Thyroid gland (tissue), 4 donors: ENCODE results near the gene CD96.

Experiments
- CTCF ChIP-seq, 6 experiments: fragments of 200-600 bp in 3 of 6; fragments of 450-650 bp in 3 of 6; sonication (generic) in 3 of 6; IDR thresholded peaks; one replicate each; pipeline ENCODE4 v1.5.1; 2016 to 2019; ENCODE audit warnings: antibody characterized with exemption in 6 of 6, mild to moderate bottlenecking in 2 of 6, inconsistent platforms in 1 of 6, moderate library complexity in 1 of 6
- POLR2A ChIP-seq, 2 donors: fragments of 450-650 bp; IDR thresholded peaks; one replicate each; pipeline ENCODE4 v1.6.1; 2017; ENCODE audit warnings: antibody characterized with exemption in 2 of 2, mild to moderate bottlenecking in 2 of 2, moderate library complexity in 1 of 2

DNA sequence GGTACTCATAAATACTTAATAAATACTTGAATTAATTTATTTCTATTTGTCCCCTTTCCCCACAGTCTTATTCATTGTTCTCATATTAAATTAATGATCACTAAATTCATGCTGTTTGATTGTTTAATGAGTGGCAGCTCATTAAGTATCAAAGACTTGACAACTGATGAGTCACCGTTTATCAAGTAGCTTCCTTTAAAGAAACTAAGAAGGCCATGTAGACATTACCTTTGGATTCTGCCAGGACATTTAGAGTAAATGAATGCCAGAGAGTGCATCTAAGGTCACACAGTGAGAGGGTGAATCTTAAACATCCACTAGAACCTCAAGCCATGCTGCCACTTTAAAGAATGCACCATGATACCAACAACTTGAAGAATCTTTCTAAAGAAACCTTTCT is 29.3 kb downstream of the CD96 start:
- no peak for TF ChIP-seq CTCF (IDR thresholded peaks at IDR 0.05)
- no peak for TF ChIP-seq POLR2A (IDR thresholded peaks at IDR 0.05)
